Measurements from ENCODE around the gene ANKS4B.

The ANKS4B gene

DNA sequence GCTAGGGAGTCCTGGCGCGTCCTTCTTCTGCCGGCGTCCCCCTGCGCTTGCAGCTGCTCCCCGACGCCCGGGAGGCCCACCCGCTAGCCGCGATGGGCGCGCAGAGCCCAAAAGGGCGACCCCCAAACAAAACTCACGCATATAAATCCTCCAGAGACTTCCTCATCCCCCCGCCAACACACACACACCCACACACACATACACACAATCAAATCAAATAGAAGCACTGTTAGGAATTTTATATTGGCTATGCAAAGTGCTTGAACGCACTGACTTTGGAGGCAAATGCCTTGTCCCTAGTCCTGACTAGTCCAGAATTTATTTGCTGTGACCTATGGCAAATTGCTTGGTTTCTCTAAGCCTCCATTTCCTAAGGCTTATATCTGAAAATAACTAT lies 68.4 kb downstream of the ANKS4B start:
- peak overlapping the region; percentile 47 for H3K4me3 ChIP-seq (ENCODE audit: severe bottlenecking)
- no peaks in the 10 kb centered on the region for H3K27me3 ChIP-seq (ENCODE audit: insufficient read depth, poor library complexity, severe bottlenecking)
- H3K4me1 ChIP-seq (ENCODE audit: insufficient read depth, poor library complexity, severe bottlenecking) = peaks cover 20% of the 10 kb centered on the region
- H3K9me3 ChIP-seq (ENCODE audit: severe bottlenecking) = no peaks in the 10 kb centered on the region
- TF ChIP-seq CTCF (IDR thresholded peaks at IDR 0.05; ENCODE audit: poor library complexity, severe bottlenecking) = no peak
- H3K36me3 ChIP-seq (ENCODE audit: low read depth) = no peaks in the 10 kb centered on the region
- H3K27ac ChIP-seq (ENCODE audit: poor library complexity, severe bottlenecking) = peak overlapping the region; percentile 74
- ATAC-seq (ENCODE audit: low read depth) (no peak), DNase-seq (ENCODE audit: low spot score) (no peak)

DNA sequence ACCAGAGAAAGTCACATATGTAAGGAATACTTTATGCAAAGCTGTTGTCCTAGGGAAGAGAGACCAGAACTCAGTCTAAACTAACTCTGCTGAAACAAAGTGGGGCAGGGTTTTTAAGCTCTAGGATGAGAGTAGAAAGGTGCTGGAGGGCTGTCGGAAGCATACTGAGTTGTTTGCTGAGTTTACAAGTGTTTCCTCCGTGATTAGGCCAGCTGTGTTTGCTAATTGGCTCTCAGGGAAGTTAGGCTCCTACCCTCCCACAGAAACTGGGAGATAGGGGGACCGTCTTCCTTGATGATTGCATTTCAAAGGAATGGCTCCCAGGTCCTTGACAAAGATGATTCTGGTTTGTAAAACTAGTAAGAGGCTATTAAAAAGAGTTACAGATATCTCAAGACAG lies 69.0 kb downstream of the ANKS4B start:
- Histone ChIP-seq H3K27ac (ENCODE audit: poor library complexity, severe bottlenecking) (peak overlapping the region; percentile 74), H3K9me3 (ENCODE audit: severe bottlenecking) (no peaks in the 10 kb centered on the region), H3K36me3 (ENCODE audit: low read depth) (no peaks in the 10 kb centered on the region), H3K27me3 (ENCODE audit: insufficient read depth, poor library complexity, severe bottlenecking) (no peaks in the 10 kb centered on the region), H3K4me1 (ENCODE audit: insufficient read depth, poor library complexity, severe bottlenecking) (peaks cover 20% of the 10 kb centered on the region), H3K4me3 (ENCODE audit: severe bottlenecking) (peak overlapping the region; percentile 47)
- TF ChIP-seq CTCF (IDR thresholded peaks at IDR 0.05; ENCODE audit: poor library complexity, severe bottlenecking) = no peak
- DNase-seq (ENCODE audit: low spot score) (no peak), ATAC-seq (ENCODE audit: low read depth) (no peak)

- DNase-seq (ENCODE audit: low spot score) = no peak
- Histone ChIP-seq H3K36me3 (ENCODE audit: low read depth) (no peaks in the 10 kb centered on the region), H3K4me1 (ENCODE audit: insufficient read depth, poor library complexity, severe bottlenecking) (peaks cover 20% of the 10 kb centered on the region), H3K27ac (ENCODE audit: poor library complexity, severe bottlenecking) (peak overlapping the region; percentile 74), H3K9me3 (ENCODE audit: severe bottlenecking) (no peaks in the 10 kb centered on the region), H3K4me3 (ENCODE audit: severe bottlenecking) (peak overlapping the region; percentile 47), H3K27me3 (ENCODE audit: insufficient read depth, poor library complexity, severe bottlenecking) (no peaks in the 10 kb centered on the region)
- TF ChIP-seq CTCF (IDR thresholded peaks at IDR 0.05; ENCODE audit: poor library complexity, severe bottlenecking) = no peak
- peak; percentile 49 for ATAC-seq (ENCODE audit: low read depth)
These were observed 69.5 kb downstream of the ANKS4B start for GRCh38 chr16:21302898-21303528.

All from RWPE2 (cell line).